ENCODE data around the gene RUFY3.
"Not testable (repeated sequence)": the region's sequence is repeated elsewhere in the genome, so short reads cannot be mapped to it uniquely, and the experiment has no call there.

Gene RUFY3, protein sequence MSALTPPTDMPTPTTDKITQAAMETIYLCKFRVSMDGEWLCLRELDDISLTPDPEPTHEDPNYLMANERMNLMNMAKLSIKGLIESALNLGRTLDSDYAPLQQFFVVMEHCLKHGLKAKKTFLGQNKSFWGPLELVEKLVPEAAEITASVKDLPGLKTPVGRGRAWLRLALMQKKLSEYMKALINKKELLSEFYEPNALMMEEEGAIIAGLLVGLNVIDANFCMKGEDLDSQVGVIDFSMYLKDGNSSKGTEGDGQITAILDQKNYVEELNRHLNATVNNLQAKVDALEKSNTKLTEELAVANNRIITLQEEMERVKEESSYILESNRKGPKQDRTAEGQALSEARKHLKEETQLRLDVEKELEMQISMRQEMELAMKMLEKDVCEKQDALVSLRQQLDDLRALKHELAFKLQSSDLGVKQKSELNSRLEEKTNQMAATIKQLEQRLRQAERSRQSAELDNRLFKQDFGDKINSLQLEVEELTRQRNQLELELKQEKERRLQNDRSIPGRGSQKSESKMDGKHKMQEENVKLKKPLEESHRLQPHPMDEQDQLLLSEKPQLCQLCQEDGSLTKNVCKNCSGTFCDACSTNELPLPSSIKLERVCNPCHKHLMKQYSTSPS

GRCh38 chr4:70721747-70722146, at the start of gene RUFY3:
TSS of gene RUFY3 (plus strand) at chr4:70721964. CDS start at chr4:70722574, 610 bp downstream.
- DNase-seq (ENCODE audit: low spot score), result peak; percentile 98

DNA sequence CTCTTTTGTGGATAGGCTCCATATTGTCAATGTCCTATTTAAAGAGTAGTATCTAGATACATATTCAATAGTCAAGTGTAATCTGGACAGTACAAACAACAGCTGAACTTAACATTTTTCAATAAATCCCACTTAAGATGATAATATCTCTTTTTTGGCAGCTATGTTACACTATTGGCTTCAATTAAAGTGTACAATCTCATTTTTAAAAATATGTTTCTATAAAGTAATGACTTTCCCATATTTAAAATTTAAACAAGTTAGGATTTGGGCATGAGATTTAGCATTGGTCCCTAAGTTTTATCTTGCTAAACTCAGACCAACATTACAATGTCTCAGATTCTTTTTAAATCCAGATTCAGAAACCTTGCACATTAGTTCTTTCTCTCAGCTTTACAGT, 47.6 kb upstream of the RUFY3 start:
- DNase-seq (ENCODE audit: low spot score), result no peak

- DNase-seq (ENCODE audit: low spot score), result no peak
These were observed 47.0 kb upstream of the RUFY3 start for GRCh38 chr4:70674731-70675130.

DNA sequence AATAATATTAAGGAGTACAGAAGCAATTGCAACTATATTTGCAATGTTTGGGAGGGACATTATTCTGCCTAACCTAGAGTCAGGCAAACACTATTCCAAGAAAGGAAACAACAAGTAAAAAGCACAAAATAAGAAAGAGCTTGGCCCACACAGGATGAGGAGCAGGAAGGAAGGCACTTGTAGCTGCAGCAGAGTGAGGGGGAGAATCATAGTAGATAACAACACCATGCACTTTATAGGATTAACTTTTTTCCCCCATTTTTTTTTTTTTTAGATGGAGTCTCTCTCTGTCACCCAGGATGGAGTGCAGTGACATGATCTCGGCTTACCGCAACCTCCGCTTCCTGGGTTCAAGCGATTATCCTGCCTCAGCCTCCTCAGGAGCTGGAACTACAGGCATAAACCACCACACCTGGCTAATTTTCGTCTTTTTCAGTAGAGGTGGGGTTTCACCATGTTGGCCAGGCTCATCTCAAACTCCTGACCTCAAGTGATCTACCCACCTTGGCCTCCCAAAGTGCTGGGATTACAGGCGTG, 45.1 kb upstream of the RUFY3 start:
- DNase-seq (ENCODE audit: low spot score), result no peak

- no peak for DNase-seq (ENCODE audit: low spot score)
These were observed 43.3 kb upstream of the RUFY3 start for GRCh38 chr4:70678383-70678999.

- DNase-seq (ENCODE audit: low spot score), result no peak
These were observed 40.8 kb upstream of the RUFY3 start for GRCh38 chr4:70680934-70681333.

DNA sequence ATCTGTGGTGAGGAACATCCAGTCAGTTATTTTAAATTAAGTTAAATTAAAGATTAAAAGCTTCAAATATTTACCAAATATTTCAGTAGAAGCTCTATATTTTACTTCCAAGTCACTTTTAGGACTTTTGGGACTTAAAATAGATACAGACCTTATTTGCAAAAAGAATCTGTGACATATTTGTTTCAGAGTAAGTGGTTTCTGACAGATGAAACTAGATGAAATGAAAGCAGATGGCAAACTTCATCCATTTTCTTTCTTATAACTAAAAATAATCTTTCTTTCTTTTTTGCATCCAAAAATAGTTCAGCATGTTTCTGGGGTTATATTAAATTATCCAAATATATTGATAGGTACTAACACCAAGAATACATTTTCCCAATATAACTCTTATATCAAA, 40.1 kb upstream of the RUFY3 start:
- no peak for DNase-seq (ENCODE audit: low spot score)

DNA sequence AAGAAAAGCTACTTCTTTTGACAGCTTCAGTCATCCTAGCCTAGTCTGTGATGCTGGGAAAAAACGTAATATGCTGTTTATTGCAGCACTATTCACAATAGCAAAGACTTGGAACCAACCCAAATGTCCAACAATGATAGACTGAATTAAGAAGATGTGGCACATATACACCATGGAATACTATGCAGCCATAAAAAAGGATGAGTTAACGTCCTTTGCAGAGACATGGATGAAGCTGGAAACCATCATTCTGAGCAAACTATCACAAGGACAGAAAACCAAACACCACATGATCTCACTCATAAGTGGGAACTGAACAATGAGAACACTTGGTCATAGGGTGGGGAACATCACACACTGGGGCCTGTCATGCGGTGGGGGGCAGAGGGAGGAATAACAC, 39.6 kb upstream of the RUFY3 start:
- not testable (repeated sequence) for DNase-seq (ENCODE audit: low spot score)

- no peak for DNase-seq (ENCODE audit: low spot score)
These were observed 34.4 kb upstream of the RUFY3 start for GRCh38 chr4:70687392-70687791.

DNA sequence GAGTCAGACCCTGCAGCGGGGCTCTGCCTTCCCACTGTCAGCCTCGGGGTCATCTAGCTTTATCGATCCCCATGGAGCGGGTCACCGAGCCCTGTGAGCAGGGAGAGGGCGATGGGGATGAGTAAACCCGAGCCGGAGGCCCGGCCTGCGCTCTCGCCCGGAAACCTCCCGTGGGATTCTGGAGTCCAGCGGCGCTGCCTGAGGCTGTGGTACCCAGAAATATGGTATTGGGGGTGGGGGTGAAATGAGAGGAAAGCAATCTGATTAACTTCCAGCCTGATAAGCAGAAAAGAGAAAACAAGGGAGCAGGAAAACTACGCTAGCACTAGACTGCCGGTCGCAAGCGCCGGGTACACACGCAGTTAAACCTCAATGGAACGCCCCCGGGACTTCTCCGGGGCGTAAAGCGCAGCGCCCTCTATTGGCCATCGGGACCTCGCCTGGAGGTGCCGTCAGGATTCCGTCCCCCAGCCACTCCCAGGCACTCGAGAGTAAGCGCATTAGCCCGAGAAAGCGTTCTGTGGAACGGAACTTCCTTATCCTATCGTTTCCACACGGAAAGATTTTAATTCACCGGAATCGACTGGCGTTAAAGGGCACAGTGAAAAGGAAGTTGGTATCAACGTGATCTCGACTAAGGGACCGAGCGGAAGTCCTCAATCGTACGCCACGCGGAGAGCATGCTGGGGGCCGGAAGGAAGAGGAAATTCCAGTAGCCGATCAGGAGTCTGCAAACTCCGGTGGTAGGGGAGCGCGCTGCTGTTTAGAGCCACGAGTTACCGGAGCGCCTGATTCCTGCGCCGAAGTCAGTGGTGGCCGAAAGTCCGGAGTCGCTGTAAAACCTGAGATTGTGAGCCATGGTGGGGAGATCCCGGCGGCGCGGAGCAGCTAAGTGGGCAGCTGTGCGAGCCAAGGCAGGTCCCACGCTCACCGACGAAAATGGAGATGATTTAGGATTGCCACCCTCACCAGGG, 33.7 kb upstream of the RUFY3 start, which contains the start of gene UTP3:
TSS of gene UTP3 (plus strand) at position 712 of the 974 bp plus-strand sequence. CDS start at position 858, 146 bp downstream.
- DNase-seq (ENCODE audit: low spot score), result peak; percentile 100

GRCh38 chr4:70688795-70689231, 33.0 kb upstream of the RUFY3 start:
- no peak for DNase-seq (ENCODE audit: low spot score)

DNA sequence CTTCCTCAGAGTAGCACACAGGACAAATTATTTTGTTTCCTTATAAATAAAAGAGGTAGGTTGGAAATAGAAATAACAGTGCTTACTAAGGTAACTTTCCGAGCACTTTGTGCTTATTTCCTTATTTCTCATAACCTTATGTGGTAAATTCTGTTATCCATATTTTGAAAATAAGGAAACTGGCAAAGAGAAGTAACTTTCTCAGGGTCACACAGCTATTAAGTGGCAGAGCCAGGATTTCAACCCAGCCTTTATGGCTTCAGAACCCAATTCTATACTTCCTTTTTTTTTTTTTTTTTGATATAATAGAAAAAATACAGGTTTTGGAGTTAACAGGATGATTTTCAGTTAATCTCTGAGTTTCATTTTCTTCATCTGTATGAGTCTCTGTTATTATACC, 30.1 kb upstream of the RUFY3 start:
- no peak for DNase-seq (ENCODE audit: low spot score)

DNA sequence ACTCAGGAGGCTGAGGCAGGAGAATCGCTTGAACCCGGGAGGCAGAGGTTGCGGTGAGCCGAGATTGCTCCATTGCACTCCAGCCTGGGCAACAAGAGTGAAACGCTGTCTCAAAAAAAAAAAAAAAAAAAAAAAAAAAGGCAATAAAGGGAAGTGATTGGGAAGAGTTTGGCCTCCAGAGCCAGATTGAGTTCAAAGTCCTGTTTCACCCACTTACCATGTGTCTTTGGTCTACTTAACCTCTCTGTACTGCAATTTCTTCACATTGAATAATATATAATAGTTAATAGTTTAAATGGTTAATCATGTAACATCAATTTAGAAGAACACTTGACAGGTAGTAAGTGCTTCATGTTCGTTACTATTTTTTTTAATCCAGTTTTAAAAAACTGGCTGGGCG, 27.1 kb upstream of the RUFY3 start:
- DNase-seq (ENCODE audit: low spot score), result not testable (repeated sequence)

DNA sequence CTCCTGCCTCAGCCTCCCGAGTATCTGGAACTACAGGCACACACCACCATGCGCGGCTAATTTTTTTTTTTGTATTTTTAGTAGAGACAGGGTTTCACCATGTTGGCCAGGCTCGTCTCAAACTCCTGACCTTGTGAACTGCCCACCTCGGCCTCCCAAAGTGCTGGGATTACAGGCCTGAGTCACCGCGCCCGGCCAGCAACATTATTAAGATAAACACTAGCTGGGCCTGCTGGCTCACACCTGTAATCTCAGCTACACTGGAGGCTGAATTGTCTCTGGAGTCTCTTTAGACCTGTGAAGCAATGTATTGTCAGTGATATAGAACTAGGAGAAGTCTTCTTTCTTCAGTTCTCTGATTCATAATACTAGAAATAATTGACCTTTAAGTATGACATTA, 23.3 kb upstream of the RUFY3 start:
- DNase-seq (ENCODE audit: low spot score), result not testable (repeated sequence)

DNA sequence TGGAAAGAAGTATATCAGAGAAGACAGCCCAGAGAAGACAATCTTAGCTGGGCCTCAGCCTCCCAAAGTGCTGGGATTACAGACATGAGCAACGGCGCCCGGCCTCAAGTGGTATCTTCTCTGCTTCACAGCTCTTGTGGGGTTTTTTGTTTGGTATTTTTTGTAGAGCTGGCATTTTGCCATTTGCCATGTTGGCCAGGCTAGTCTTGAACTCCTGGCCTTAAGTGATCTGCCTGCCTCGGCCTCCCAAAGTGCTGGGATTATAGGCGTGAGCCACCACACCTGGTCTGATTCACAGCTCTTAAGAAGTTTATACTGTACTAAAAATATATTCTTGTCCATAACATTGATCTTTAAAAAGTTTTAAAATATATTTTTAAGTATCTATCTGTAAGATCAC, 21.1 kb upstream of the RUFY3 start:
- no peak for DNase-seq (ENCODE audit: low spot score)

GRCh38 chr4:70701271-70701670, 20.5 kb upstream of the RUFY3 start:
- DNase-seq (ENCODE audit: low spot score), result no peak

DNA sequence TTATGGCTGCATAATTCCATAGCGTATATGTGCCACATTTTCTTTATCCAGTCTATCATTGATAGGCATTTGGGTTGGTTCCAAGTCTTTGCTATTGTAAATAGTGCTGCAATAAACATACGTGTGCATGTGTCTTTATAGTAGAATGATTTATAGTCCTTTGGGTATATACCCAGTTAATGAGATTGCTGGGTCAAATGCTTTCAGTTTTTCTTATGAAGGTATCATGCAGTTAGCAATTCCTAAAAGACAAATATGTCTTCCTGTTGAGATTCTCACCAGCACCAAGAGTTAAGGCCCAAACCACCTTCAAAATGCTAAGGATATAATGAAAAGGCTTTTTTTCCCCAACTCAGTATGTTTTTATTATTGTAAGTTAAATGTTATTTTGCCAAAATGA, 19.2 kb upstream of the RUFY3 start:
- DNase-seq (ENCODE audit: low spot score), result not testable (repeated sequence)

DNA sequence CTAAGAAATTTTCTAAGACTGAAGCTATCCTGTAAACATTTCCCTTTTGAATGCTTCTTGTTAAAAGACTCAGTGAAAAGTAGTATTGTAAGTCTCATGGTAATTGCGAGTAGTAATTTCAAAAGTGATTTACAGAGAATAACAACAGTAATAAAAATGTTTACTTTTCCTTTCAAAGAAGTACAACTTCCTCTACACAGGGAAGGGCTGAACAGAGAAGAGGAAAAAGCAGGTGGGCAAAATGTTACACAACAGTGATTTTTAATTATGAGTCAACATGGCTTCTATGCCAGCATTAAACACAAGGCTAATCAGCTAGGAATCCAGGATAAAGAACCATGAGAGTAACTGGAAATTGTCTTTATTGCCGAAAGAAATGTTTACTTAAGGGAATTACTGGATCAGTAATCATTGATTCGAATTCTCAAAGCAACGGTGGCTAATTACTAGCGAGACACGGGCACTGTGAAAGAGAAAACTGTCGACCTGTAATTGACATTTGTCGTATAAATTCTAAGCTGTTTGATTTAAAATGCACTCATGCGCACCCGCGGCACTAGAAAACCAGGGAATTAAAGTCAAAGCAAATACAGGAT, 18.0 kb upstream of the RUFY3 start:
- DNase-seq (ENCODE audit: low spot score), result no peak

DNA sequence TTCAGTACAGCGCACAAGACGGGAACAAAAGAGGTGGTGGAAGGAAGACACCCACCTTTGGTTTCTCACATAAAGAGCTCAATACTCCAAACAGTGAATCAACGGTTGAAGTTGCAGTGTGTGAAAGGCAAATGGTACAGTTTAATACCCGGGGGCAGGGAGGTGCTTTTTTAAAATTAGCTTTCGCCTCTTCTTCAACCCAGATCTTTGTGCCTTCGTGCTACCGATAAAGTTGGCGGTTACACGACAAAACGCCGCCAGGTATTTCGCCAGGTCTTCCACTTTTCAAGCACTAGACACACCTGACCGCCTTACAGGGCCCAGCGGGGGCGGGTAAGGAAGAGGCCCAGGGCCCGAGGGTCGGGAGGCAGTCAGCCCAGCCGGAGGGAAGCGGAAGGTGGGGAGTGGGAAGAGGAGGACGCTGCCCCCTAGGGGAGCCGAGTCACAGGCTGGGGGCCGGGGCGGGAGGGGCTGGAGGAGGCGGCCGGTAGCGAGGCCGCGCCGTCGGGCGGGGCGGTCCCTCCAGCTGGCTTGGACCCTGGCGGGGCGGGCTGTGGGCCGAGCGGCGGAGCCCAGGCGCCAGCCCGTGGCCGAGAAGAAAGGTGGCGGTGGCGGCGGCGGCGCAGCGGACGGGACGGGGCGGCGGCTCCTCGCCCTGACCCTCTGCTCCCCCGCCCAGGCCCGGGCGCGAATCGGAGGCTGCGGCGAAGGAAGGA, 17.4 kb upstream of the RUFY3 start:
- DNase-seq (ENCODE audit: low spot score), result peak; percentile 77

DNA sequence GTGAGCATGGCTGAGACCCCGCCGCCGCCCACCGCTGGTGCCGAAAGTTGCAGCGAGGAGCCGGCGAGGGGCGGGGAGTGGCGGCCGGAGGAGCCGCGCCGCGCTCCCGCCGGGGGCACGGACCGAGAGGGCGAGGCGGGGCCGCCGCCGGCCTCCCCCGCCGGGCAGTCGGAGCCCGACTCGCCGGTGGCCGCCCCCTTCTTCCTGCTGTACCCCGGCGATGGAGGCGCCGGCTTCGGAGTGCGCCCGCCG, 16.9 kb upstream of the RUFY3 start:
- no peak for DNase-seq (ENCODE audit: low spot score)

Measured in cerebellar cortex (tissue), 1 donor.